H9 (cell line): Measurements from ENCODE around the gene MSRB1. TPM values are rescaled to one million over a fixed set of nuclear protein-coding genes. Genes with fewer than 3 reads are reported as not detected.

Experiments
- DNase-seq: peaks from one replicate; pipeline ENCODE4 v3.0.0-alpha.2; 2017
- H2AFZ ChIP-seq: one replicate; pipeline ENCODE4 v1.6.1; 2013; ENCODE audit warnings: mild to moderate bottlenecking, low read length, control low read depth, moderate library complexity
- H2AK5ac ChIP-seq: 2 replicates; pipeline ENCODE4 v1.6.1; 2013; ENCODE audit warnings: low read length, control low read depth, mixed read lengths; ENCODE audit not compliant: insufficient read length
- H2BK120ac ChIP-seq: one replicate; pipeline ENCODE4 v1.6.1; 2013; ENCODE audit warnings: low read depth, mild to moderate bottlenecking, low read length, control low read depth, inconsistent platforms; ENCODE audit not compliant: poor library complexity, severe bottlenecking
- H2BK12ac ChIP-seq: 2 replicates; pipeline ENCODE4 v1.6.1; 2013; ENCODE audit warnings: low read length, control low read depth, mixed read lengths, low read depth; ENCODE audit not compliant: insufficient read length
- H2BK15ac ChIP-seq: 2 replicates; pipeline ENCODE4 v1.6.1; 2013; ENCODE audit warnings: low read depth, low read length, control low read depth
- H2BK20ac ChIP-seq: one replicate; pipeline ENCODE4 v1.6.1; 2013; ENCODE audit warnings: low read depth, mild to moderate bottlenecking, low read length, control low read depth, inconsistent platforms; ENCODE audit not compliant: poor library complexity, severe bottlenecking
- H2BK5ac ChIP-seq: 2 replicates; pipeline ENCODE4 v1.6.1; 2013; ENCODE audit warnings: low read length, control low read depth, mixed read lengths; ENCODE audit not compliant: insufficient read length
- H3K14ac ChIP-seq: 2 replicates; pipeline ENCODE4 v1.6.1; 2013; ENCODE audit warnings: low read length, control low read depth; ENCODE audit not compliant: insufficient read depth
- H3K18ac ChIP-seq: 2 replicates; pipeline ENCODE4 v1.6.1; 2013; ENCODE audit warnings: low read depth, mild to moderate bottlenecking, mixed read lengths, low read length, control low read depth; ENCODE audit not compliant: insufficient read length
- H3K23ac ChIP-seq: 2 replicates; pipeline ENCODE4 v1.6.1; 2013; ENCODE audit warnings: low read length, control low read depth, mixed read lengths, low read depth; ENCODE audit not compliant: insufficient read length
- H3K23me2 ChIP-seq: 2 replicates; pipeline ENCODE4 v1.6.1; 2013; ENCODE audit warnings: low read depth, mild to moderate bottlenecking, mixed read lengths, low read length, control low read depth; ENCODE audit not compliant: insufficient read length, poor library complexity, severe bottlenecking
- H3K27ac ChIP-seq: 2 replicates; pipeline ENCODE4 v1.5.1; 2013; ENCODE audit warnings: low read length, control low read depth, mixed read lengths, low read depth; ENCODE audit not compliant: insufficient read length
- H3K27me3 ChIP-seq: 2 replicates; pipeline ENCODE4 v1.6.1; 2013; ENCODE audit warnings: low read length, control low read depth, inconsistent platforms; ENCODE audit not compliant: insufficient read depth
- H3K4ac ChIP-seq: 2 replicates; pipeline ENCODE4 v1.6.1; 2013; ENCODE audit warnings: low read depth, mild to moderate bottlenecking, control low read depth, inconsistent platforms, low read length, moderate library complexity
- H3K4me1 ChIP-seq: 2 replicates; pipeline ENCODE4 v1.6.1; 2013; ENCODE audit warnings: low read length, control low read depth, inconsistent platforms; ENCODE audit not compliant: insufficient read depth
- H3K4me2 ChIP-seq: 2 replicates; pipeline ENCODE4 v1.6.1; 2013; ENCODE audit warnings: low read length, control low read depth, mixed read lengths; ENCODE audit not compliant: insufficient read length, insufficient read depth
- H3K56ac ChIP-seq: 2 replicates; pipeline ENCODE4 v1.6.1; 2013; ENCODE audit warnings: low read depth, mild to moderate bottlenecking, mixed read lengths, low read length, control low read depth; ENCODE audit not compliant: insufficient read length
- H3K79me1 ChIP-seq: 2 replicates; pipeline ENCODE4 v1.6.1; 2013; ENCODE audit warnings: low read depth, mild to moderate bottlenecking, moderate library complexity, low read length, control low read depth, inconsistent platforms; ENCODE audit not compliant: insufficient read depth, poor library complexity, severe bottlenecking
- H3K79me2 ChIP-seq: 2 replicates; pipeline ENCODE4 v1.6.1; 2013; ENCODE audit warnings: low read length, control low read depth, inconsistent platforms; ENCODE audit not compliant: insufficient read depth
- H3K9ac ChIP-seq: 2 replicates; pipeline ENCODE4 v1.6.1; 2013; ENCODE audit warnings: low read length, control low read depth, mixed read lengths; ENCODE audit not compliant: insufficient read length; ENCODE audit errors: extremely low read depth
- H3K9me3 ChIP-seq: one replicate; pipeline ENCODE4 v1.6.1; 2013; ENCODE audit warnings: low read depth, low read length, inconsistent platforms; ENCODE audit not compliant: control insufficient read depth
- H3T11ph ChIP-seq: one replicate; pipeline ENCODE4 v1.6.1; 2013; ENCODE audit warnings: mild to moderate bottlenecking, low read length, control low read depth, inconsistent platforms
- H4K20me1 ChIP-seq: one replicate; pipeline ENCODE4 v1.6.1; 2013; ENCODE audit not compliant: control insufficient read depth, insufficient read length, insufficient read depth
- H4K5ac ChIP-seq: 2 replicates; pipeline ENCODE4 v1.6.1; 2013; ENCODE audit warnings: low read depth, mild to moderate bottlenecking, mixed read lengths, low read length, control low read depth; ENCODE audit not compliant: insufficient read length
- H4K8ac ChIP-seq: replicated peaks from 2 replicates; pipeline ENCODE4 v1.6.1; 2013; ENCODE audit warnings: low read length, control low read depth, mixed read lengths, low read depth; ENCODE audit not compliant: insufficient read length
- H4K91ac ChIP-seq: 2 replicates; pipeline ENCODE4 v1.6.1; 2013; ENCODE audit warnings: low read depth, mild to moderate bottlenecking, moderate library complexity, mixed read lengths, low read length, control low read depth; ENCODE audit not compliant: insufficient read length
- H3K27ac Mint-ChIP-seq, 3 experiments: 2 replicates in 2 of 3; 3 replicates in 1 of 3; pipeline ENCODE4 v1.8.0; 2020 to 2021; ENCODE audit warnings: mixed read lengths in 3 of 3, mild to moderate bottlenecking in 1 of 3, moderate library complexity in 1 of 3
- H3K27me3 Mint-ChIP-seq: 2 replicates; pipeline ENCODE4 v1.8.0; 2021; ENCODE audit warnings: low read depth, mild to moderate bottlenecking, moderate library complexity, mixed read lengths
- H3K36me3 Mint-ChIP-seq, 3 experiments: 2 replicates in 2 of 3; 3 replicates in 1 of 3; pipeline ENCODE4 v1.8.0; 2020 to 2021; ENCODE audit warnings: low read depth in 3 of 3, mixed read lengths in 3 of 3; ENCODE audit not compliant: insufficient read depth in 1 of 3
- H3K4me1 Mint-ChIP-seq, 2 experiments: 2 replicates each; pipeline ENCODE4 v1.8.0; 2020; ENCODE audit warnings: mixed read lengths in 2 of 2
- H3K4me3 Mint-ChIP-seq, 2 experiments: 2 replicates in 1 of 2; 3 replicates in 1 of 2; pipeline ENCODE4 v1.8.0; 2020 to 2021; ENCODE audit warnings: mild to moderate bottlenecking in 2 of 2, mixed read lengths in 2 of 2, moderate library complexity in 1 of 2
- H3K9me3 Mint-ChIP-seq, 2 experiments: 2 replicates in 1 of 2; 3 replicates in 1 of 2; pipeline ENCODE4 v1.8.0; 2020; ENCODE audit warnings: mild to moderate bottlenecking in 2 of 2, mixed read lengths in 2 of 2, moderate library complexity in 1 of 2
- CTCF ChIP-seq: fragments of 200-600 bp; sonication (generic); conservative IDR thresholded peaks from 3 replicates; pipeline ENCODE4 v1.8.0; 2021; ENCODE audit warnings: antibody characterized with exemption, mild to moderate bottlenecking
- WGBS: extraction: QIAGEN DNeasy Blood & Tissue Kit; methylation state at CpG from one replicate; pipeline ENCODE4 v1.1.7; 2013; ENCODE audit warnings: missing lambda C conversion rate, low lambda C conversion rate, mixed read lengths; ENCODE audit not compliant: insufficient read length; ENCODE audit errors: extremely low coverage; 5-methylcytosine and 5-hydroxymethylcytosine counted together
- total RNA-seq: library from RNA; stranded (reverse); gene quantifications from 2 replicates; pipeline ENCODE4 v1.2.1, GENCODE V29; 2021

The MSRB1 gene
- total RNA-seq, 1 experiment from 2014 or later, result 25.7 TPM

GRCh38 chr16:1895949-1896675 is 46.9 kb downstream of the MSRB1 start:
- no peak for DNase-seq
- Mint-ChIP-seq H3K4me1 (peaks cover 4 to 6% of the 10 kb centered on the region in 2 experiments), H3K27me3 (peaks cover 52% of the 10 kb centered on the region), H3K27ac (no peak overlapping the region; a peak in 1 of 7 replicates), H3K9me3 (no peaks in the 10 kb centered on the region), H3K4me3 (no peak overlapping the region; a peak in 1 of 5 replicates), H3K36me3 (no peaks in the 10 kb centered on the region)
- H3K4me2 ChIP-seq, result no peak overlapping the region
- no peaks in the 10 kb centered on the region for H3K79me1 ChIP-seq
- no peak overlapping the region for H3T11ph ChIP-seq
- no peaks in the 10 kb centered on the region for H3K4me1 ChIP-seq
- H4K8ac ChIP-seq, result no peak overlapping the region
- no peak overlapping the region for H2BK20ac ChIP-seq
- no peaks in the 10 kb centered on the region for H3K9me3 ChIP-seq
- no peak overlapping the region for H3K56ac ChIP-seq
- no peak overlapping the region for H3K23ac ChIP-seq
- no CpG with 5 or more reads among the region's 27 CpGs for WGBS
- no peaks in the 10 kb centered on the region for H3K23me2 ChIP-seq
- no peak overlapping the region for H3K14ac ChIP-seq
- no peaks in the 10 kb centered on the region for H3K27me3 ChIP-seq
- no peak overlapping the region for H4K5ac ChIP-seq
- no peaks in the 10 kb centered on the region for H3K79me2 ChIP-seq
- no peak overlapping the region for H3K9ac ChIP-seq
- no peak overlapping the region for H3K4ac ChIP-seq
- no peak overlapping the region for H2BK12ac ChIP-seq
- H4K91ac ChIP-seq, result no peak overlapping the region
- H2BK5ac ChIP-seq, result no peak overlapping the region
- no peak overlapping the region for H2BK120ac ChIP-seq
- no peak overlapping the region for H3K27ac ChIP-seq
- H2AK5ac ChIP-seq, result no peak overlapping the region
- no peaks in the 10 kb centered on the region for H4K20me1 ChIP-seq
- H3K18ac ChIP-seq, result no peak overlapping the region
- no peak for TF ChIP-seq CTCF
- H2BK15ac ChIP-seq, result no peak overlapping the region
- no peak overlapping the region for H2AFZ ChIP-seq
